ENCODE measurements around the gene GPC3.

- TF ChIP-seq, protein P1, sequence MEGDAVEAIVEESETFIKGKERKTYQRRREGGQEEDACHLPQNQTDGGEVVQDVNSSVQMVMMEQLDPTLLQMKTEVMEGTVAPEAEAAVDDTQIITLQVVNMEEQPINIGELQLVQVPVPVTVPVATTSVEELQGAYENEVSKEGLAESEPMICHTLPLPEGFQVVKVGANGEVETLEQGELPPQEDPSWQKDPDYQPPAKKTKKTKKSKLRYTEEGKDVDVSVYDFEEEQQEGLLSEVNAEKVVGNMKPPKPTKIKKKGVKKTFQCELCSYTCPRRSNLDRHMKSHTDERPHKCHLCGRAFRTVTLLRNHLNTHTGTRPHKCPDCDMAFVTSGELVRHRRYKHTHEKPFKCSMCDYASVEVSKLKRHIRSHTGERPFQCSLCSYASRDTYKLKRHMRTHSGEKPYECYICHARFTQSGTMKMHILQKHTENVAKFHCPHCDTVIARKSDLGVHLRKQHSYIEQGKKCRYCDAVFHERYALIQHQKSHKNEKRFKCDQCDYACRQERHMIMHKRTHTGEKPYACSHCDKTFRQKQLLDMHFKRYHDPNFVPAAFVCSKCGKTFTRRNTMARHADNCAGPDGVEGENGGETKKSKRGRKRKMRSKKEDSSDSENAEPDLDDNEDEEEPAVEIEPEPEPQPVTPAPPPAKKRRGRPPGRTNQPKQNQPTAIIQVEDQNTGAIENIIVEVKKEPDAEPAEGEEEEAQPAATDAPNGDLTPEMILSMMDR (IDR thresholded peaks at IDR 0.05): no peak
- no peak for TF ChIP-seq POLR2A (IDR thresholded peaks at IDR 0.05)
Measured at GRCh38 chrX:133576876-133577275, 408.5 kb downstream of the GPC3 start.
